ENCODE data around the gene RIGI.
"Not testable (repeated sequence)": the region's sequence is repeated elsewhere in the genome, so short reads cannot be mapped to it uniquely, and the experiment has no call there.

RIGI gene

GRCh38 chr9:32526707-32527048 is 682 bp upstream of the RIGI start:
- DNase-seq (ENCODE audit: low spot score): no peak

- DNase-seq (ENCODE audit: low spot score): no peak
Measured at GRCh38 chr9:32525709-32526030, 326 bp downstream of the RIGI start.

- DNase-seq (ENCODE audit: low spot score): no peak
Measured at GRCh38 chr9:32524892-32525708, 896 bp downstream of the RIGI start.

DNA sequence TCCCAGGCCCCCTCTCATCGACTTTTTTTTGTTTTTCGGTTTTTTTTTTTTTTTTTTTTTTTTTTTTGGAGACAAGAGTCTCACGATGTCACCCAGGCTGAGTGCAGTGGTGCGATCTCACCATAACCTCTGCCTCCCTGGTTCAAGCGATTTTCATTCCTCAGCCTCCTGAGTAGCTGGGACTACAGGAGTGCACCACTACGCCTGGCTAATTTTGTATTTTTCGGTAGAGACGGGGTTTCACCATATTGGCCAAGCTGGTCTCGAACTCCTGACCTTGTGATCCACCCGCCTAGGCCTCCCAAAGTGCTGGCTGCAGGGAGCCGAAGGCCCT is 1.5 kb downstream of the RIGI start:
- not testable (repeated sequence) for DNase-seq (ENCODE audit: low spot score)

DNA sequence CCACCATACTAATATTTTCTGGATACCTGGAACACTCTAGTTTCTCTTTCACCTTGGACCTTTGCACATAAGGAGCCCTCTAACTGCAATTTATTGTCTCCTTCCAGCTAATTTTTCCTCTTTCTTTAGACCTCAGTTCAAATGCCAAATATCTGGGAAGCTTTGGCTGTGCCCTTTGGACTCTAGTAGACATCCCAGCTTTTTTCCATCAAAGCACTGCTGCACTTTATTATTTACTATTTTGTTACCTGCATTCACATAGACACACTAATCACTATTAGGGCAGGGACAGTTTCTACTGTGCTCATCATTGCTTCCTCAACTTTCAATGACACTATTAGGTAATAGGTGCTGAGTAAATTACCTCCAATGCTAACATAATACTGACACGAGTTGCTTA is 2.1 kb downstream of the RIGI start:
- no peak for DNase-seq (ENCODE audit: low spot score)

DNA sequence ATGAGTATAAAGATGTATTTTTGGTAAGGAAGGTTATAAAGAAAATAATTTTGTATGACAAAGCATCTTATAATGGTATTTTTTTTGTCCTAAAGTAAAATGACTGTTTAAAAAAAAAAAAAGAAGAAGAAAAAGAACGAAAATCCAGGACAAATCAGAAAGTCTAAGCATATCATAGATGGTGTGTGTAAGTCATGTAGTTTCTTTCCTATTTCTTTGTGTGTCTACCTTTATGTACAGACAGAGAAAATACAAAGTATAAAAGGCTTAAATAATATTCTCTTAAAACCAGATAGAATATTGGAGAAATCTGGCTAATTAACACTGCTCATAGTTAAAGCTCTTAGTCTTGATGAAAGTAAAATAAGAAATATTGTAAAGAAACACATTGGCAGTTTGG is 7.7 kb downstream of the RIGI start:
- DNase-seq (ENCODE audit: low spot score): no peak

- no peak for DNase-seq (ENCODE audit: low spot score)
Measured at GRCh38 chr9:32516241-32516640, 9.8 kb downstream of the RIGI start.

DNA sequence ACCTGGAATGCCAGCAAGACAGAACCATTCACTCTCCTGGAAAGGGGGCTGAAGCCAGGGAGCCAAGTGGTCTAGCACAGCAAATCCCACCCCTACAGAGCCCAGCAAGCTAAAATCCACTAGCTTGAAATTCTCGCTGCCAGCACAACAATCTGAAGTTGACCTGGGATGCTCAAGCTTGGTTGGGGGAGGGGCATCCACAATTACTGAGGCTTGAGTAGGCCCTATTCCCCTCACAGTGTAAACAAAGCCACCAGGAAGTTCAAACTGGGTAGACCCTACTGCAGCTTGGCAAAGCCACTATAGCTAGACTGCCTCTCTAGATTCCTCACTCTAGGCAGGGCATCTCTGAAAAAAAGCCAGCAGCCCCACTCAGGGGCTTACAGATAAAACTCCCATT is 17.3 kb downstream of the RIGI start:
- no peak for DNase-seq (ENCODE audit: low spot score)

DNA sequence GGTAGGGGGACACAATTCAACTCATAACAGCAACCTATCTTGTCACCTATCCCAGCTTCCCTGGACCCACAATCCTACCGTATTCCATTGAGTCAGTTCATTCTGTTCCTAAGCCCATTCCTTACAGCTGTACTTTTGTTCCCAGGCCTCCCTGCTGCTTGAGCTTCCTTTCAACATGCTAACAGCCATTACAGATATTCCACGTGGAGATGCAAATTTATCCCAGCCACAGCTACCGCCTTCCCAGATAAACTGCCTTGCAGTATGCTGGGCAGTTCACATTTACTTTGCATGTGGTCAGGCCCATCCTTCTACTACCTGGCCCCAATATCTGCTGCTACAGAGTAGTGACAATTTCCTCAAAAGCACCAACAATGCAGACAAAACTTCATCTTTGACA is 23.0 kb downstream of the RIGI start:
- no peak for DNase-seq (ENCODE audit: low spot score)

DNA sequence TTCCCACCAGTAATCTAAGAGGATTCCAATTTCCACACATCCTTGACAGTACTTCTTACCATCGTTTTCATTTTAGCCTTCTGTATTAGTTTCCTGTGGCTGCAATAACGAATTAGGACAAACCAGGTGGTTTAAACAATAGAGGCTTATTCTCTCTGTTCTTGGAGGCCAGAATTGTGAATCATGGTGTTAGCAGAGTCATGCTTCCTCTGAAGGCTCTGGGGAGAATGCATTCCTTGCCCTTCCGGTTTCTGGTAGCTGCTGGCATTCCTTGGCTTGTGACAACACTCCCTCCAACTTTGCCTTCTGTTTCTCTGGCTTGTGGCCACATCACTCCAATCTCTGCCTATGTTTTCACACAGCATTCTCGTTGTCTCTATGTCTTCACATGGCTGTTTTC is 23.5 kb downstream of the RIGI start:
- DNase-seq (ENCODE audit: low spot score): peak; percentile 14

DNA sequence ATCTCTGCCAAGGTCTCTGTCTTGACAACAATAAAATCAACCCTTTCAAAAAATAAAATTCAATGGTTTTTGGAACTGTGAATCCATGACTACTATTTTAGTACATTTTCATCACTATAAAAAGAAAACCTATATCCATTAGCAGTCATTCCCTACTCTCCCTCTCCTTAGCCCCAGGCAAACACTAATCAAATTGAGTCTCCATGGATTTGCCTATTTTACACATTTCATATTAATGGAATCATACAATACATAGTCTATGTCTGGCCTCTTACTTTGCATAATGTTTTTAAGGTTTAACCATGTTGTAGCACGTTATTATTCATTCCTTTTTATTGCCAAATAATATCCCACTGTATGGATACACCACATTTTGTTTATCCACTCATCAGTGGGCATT is 24.1 kb downstream of the RIGI start:
- no peak for DNase-seq (ENCODE audit: low spot score)

DNA sequence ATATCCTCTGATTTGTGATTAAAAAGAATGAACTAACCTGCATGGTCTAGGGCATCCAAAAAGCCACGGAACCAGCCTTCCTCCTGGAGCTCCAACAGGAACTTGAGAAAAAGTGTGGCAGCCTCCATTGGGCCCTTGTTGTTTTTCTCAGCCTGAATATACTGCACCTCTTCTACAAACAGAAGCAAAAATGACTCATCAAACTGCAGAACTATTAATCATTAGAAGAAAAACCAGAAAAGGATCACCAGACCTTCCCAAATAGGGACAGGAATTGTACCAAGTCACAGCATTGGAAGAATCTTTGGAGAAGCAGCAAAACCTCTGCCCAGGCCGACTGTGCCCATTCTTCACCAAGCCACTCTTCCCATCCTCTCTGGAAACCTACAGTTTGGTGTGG is 25.2 kb downstream of the RIGI start:
- peak; percentile 9 for DNase-seq (ENCODE audit: low spot score)

DNA sequence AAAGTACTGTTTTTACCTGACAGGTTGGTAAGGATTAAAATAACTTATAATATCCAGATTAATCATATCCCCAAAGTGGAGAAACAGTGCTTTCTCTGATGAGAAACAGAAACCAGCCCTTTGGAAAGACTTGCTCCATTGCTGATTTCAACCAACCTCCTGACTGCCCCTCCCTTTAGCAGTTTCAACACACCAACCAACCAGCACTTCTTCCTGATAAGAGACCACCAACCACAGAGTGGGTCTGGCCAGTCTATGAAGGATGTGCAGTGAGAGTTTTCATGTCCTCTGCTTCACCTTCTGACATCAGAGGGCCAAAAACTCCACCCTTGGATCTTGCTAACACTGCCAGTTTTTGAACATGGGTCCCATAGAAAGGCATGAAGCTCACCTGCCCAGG is 28.1 kb downstream of the RIGI start:
- DNase-seq (ENCODE audit: low spot score): no peak

- DNase-seq (ENCODE audit: low spot score): no peak
Measured at GRCh38 chr9:32490601-32491000, 35.4 kb downstream of the RIGI start.

- no peak for DNase-seq (ENCODE audit: low spot score)
Measured at GRCh38 chr9:32487981-32488380, 38.0 kb downstream of the RIGI start.

DNA sequence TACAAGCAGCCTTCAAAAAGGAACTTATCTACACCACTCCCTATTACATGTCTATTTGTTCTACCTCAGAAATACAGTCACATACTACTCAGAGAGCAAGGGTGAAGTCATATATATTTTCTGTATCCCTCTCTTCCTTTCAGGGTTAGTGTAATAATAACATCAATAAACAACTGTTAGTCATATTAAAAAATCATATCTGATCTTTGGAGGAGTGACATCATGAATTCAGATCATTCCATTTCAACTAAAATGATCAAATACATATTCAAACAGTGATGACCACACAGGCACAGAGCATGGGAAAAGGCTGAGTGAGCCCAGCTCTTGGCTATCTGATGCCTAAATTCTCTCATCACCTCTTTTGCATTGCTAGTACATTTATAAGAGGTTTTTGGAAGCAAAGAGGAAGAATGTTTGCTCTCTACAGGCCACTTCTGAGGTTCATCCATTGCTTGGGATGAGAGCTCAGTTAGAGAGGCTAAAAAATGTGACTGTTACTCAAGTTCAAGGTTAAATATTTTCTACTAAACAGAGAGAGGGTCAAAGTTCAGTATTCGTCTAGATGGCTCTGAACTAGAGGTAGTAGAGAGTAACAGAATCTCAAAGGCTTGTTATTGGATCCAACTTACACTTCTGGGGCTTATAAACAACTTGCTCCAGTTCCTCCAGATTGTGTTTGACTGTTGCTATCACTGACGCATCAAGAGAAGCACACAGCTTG is 39.0 kb downstream of the RIGI start:
- peak; percentile 18 for DNase-seq (ENCODE audit: low spot score)

GRCh38 chr9:32483343-32483742 is 42.7 kb downstream of the RIGI start:
- DNase-seq (ENCODE audit: low spot score): no peak

Data from AG08396 (cell line).